ENCODE measurements around the gene ALDH1L1. TPM values are rescaled to one million over a fixed set of nuclear protein-coding genes. Genes with fewer than 3 reads are reported as not detected.

The ALDH1L1 gene
- total RNA-seq, 1 experiment from 2014 or later, result 1.2 TPM

- TF ChIP-seq SOX15 (CRISPR knock-in tag; IDR thresholded peaks at IDR 0.05), result no peak
These were observed 58.8 kb downstream of the ALDH1L1 start (continued) for GRCh38 chr3:126121632-126122031.

- DNase-seq (ENCODE audit: low spot score) (no peak), ATAC-seq (no peak)
- CTCF ChIA-PET, result interaction anchor here (1.0 to 1.8 kb wide), 4 partner anchors 12 to 192 kb away, joined by 4 to 16 read pairs (median 6); no protein-coding TSS in a partner anchor
- H3K4me3 Mint-ChIP-seq, result no peak overlapping the region
- no peaks in the 10 kb centered on the region for H3K36me3 Mint-ChIP-seq
- H3K27ac Mint-ChIP-seq, result no peak overlapping the region
- H3K9me3 Mint-ChIP-seq, result peaks cover 11% of the 10 kb centered on the region
- H3K4me1 Mint-ChIP-seq, result peaks cover 14% of the 10 kb centered on the region
- TF ChIP-seq SOX15 (CRISPR knock-in tag; IDR thresholded peaks at IDR 0.05), result no peak
- no peak for TF ChIP-seq GABPB1 (CRISPR knock-in tag; IDR thresholded peaks at IDR 0.05)
- no peak for TF ChIP-seq NFATC4 (CRISPR knock-in tag; IDR thresholded peaks at IDR 0.05)
- no peak for TF ChIP-seq RORB (CRISPR knock-in tag; IDR thresholded peaks at IDR 0.05)
- TF ChIP-seq ELF4 (CRISPR knock-in tag; IDR thresholded peaks at IDR 0.05; ENCODE audit: low read depth), result no peak
- TF ChIP-seq CDX4 (CRISPR knock-in tag; IDR thresholded peaks at IDR 0.05; ENCODE audit: borderline replicate concordance), result no peak
- no peak for TF ChIP-seq FOXP4 (CRISPR knock-in tag; IDR thresholded peaks at IDR 0.05)
- no peak for TF ChIP-seq ZNF671 (CRISPR knock-in tag; IDR thresholded peaks at IDR 0.05)
- no peak for TF ChIP-seq CBFB (CRISPR knock-in tag; IDR thresholded peaks at IDR 0.05; ENCODE audit: low read depth)
- TF ChIP-seq GRHL2 (CRISPR knock-in tag; IDR thresholded peaks at IDR 0.05; ENCODE audit: insufficient replicate concordance, severe bottlenecking), result no peak
- no peak for TF ChIP-seq IRF1 (CRISPR knock-in tag; IDR thresholded peaks at IDR 0.05)
- no peak for TF ChIP-seq ESRRA (CRISPR knock-in tag; IDR thresholded peaks at IDR 0.05; ENCODE audit: borderline replicate concordance)
- TF ChIP-seq TEAD4 (CRISPR knock-in tag; IDR thresholded peaks at IDR 0.05), result no peak
- TF ChIP-seq GTF2I (CRISPR knock-in tag; conservative IDR thresholded peaks at IDR 0.05), result no peak
- TF ChIP-seq NFYB (CRISPR knock-in tag; conservative IDR thresholded peaks at IDR 0.05; ENCODE audit: low read depth), result no peak
- TF ChIP-seq NR1H2 (CRISPR knock-in tag; IDR thresholded peaks at IDR 0.05), result no peak
- no peak for TF ChIP-seq TCF7 (CRISPR knock-in tag; IDR thresholded peaks at IDR 0.05; ENCODE audit: low read depth)
- POLR2A ChIA-PET, result no interaction called here
- no peaks in the 10 kb centered on the region; the same call in 1 of the 2 replicates for H3K27me3 Mint-ChIP-seq (ENCODE audit: low read depth)
These were observed 59.3 kb downstream of the ALDH1L1 start for GRCh38 chr3:126121074-126121473.

GRCh38 chr3:126119976-126120375 is 60.4 kb downstream of the ALDH1L1 start:
- Mint-ChIP-seq H3K9me3 (peaks cover 11% of the 10 kb centered on the region), H3K4me3 (no peak overlapping the region), H3K4me1 (peaks cover 14% of the 10 kb centered on the region), H3K27me3 (ENCODE audit: low read depth) (no peaks in the 10 kb centered on the region; the same call in 1 of the 2 replicates), H3K27ac (no peak overlapping the region), H3K36me3 (no peaks in the 10 kb centered on the region)
- ATAC-seq, result no peak
- ChIA-PET CTCF (interaction anchor here (1.8 to 2.0 kb wide), 2 partner anchors 17 to 191 kb away, joined by 4 read pairs; no protein-coding TSS in a partner anchor), POLR2A (no interaction called here)
- no peak for DNase-seq (ENCODE audit: low spot score)
- TF ChIP-seq AFF4 (CRISPR knock-in tag; IDR thresholded peaks at IDR 0.05; ENCODE audit: borderline replicate concordance), result no peak
- no peak for TF ChIP-seq ZSCAN18 (CRISPR knock-in tag; IDR thresholded peaks at IDR 0.05)
- TF ChIP-seq NR2C2 (CRISPR knock-in tag; IDR thresholded peaks at IDR 0.05), result no peak
- no peak for TF ChIP-seq ZBTB21 (CRISPR knock-in tag; IDR thresholded peaks at IDR 0.05; ENCODE audit: borderline replicate concordance)
- no peak for TF ChIP-seq TP53 (CRISPR knock-in tag; IDR thresholded peaks at IDR 0.05)
- no peak for TF ChIP-seq NFATC4 (CRISPR knock-in tag; IDR thresholded peaks at IDR 0.05)
- TF ChIP-seq PRRX2 (CRISPR knock-in tag; IDR thresholded peaks at IDR 0.05), result no peak
- TF ChIP-seq STAT6 (CRISPR knock-in tag; conservative IDR thresholded peaks at IDR 0.05; ENCODE audit: low read depth), result no peak
- TF ChIP-seq GABPB1 (CRISPR knock-in tag; IDR thresholded peaks at IDR 0.05), result no peak
- no peak for TF ChIP-seq GTF2I (CRISPR knock-in tag; conservative IDR thresholded peaks at IDR 0.05)
